HEK293T (cell line): ENCODE results near the gene MLXIPL.

ENCODE experiments used
- FOXM1 ChIP-seq: fragments of 450-650 bp; IDR thresholded peaks from 2 replicates; pipeline ENCODE4 v1.6.1; 2017; ENCODE audit warnings: mild to moderate bottlenecking, borderline replicate concordance
- SP1 ChIP-seq: fragments of 450-650 bp; IDR thresholded peaks from 2 replicates; pipeline ENCODE4 v1.6.1; 2017
- TARDBP ChIP-seq: fragments of 450-650 bp; IDR thresholded peaks from 2 replicates; pipeline ENCODE4 v1.6.1; 2016

GRCh38 chr7:73623798-73624668 lies at the start of gene MLXIPL:
- TF ChIP-seq SP1 (no peak), TARDBP (no peak), FOXM1 (no peak)
